ENCODE data around the gene HIPK1.

Gene HIPK1

DNA sequence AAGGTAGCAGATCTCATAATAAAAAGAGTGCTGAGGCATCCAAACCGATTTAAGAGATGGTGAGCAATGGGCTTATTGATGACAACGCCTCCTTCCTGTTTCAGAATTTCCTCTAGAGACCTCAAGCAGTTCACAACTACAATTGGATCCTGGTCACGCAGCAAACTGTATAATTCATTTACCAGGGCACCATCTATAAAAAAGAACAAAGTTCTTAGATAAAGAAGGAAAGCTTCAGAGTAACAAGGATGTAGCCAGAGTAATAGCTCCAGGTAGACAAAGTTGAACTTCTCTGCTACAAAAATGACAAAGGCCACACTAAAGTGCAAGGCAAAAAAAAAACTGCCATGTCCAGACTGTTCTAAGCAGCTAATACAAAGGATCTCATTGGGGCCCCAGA, 27.9 kb upstream of the HIPK1 start:
- no peak for DNase-seq (ENCODE audit: low spot score)
- in situ Hi-C loops (cut with MboI; ENCODE audit: low pct_unique_long_range_greater_than_20kb, low sequenced_read_pairs, unreplicated experiment), result no loop called here
- TF ChIP-seq, protein P1, sequence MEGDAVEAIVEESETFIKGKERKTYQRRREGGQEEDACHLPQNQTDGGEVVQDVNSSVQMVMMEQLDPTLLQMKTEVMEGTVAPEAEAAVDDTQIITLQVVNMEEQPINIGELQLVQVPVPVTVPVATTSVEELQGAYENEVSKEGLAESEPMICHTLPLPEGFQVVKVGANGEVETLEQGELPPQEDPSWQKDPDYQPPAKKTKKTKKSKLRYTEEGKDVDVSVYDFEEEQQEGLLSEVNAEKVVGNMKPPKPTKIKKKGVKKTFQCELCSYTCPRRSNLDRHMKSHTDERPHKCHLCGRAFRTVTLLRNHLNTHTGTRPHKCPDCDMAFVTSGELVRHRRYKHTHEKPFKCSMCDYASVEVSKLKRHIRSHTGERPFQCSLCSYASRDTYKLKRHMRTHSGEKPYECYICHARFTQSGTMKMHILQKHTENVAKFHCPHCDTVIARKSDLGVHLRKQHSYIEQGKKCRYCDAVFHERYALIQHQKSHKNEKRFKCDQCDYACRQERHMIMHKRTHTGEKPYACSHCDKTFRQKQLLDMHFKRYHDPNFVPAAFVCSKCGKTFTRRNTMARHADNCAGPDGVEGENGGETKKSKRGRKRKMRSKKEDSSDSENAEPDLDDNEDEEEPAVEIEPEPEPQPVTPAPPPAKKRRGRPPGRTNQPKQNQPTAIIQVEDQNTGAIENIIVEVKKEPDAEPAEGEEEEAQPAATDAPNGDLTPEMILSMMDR (IDR thresholded peaks at IDR 0.05; ENCODE audit: extremely low read depth, insufficient read depth, missing control alignments), result no peak

DNA sequence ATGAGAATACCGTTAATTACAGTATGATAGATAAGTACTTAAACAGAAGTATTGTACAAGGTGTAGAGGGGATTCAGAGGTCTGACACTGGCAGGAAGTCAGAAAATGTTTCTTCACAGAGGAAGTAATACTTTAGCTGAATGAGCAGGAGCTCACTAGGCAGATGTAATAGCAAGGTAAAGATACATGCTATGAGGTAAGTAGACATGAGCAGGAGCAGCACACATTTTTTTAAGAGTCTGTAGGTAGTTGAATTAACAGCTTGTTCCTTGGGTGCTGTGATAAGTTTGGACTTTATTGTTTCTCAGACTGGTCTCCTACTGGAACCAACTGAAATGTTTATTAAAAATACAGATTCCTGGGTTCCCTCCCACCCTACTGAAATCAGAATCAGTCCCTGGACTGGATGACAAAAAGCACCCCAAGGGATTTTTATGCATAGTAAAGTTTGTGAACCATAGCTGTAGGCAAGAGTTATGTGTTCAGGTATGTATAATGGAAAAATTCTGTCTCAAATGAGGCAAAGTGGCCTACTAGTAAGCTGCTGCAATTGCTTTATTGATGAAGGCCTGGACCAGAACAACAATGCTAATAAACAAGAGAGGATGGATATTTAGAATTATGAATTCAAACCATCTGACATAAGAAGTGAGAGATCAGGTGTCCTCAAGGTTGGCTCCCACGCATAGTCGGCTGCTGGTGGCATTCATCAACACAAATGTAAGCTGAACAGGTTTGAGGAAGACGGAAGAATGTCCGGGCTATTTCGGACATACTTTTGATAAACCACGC, 25.4 kb upstream of the HIPK1 start:
- TF ChIP-seq, protein P1 (IDR thresholded peaks at IDR 0.05; ENCODE audit: extremely low read depth, insufficient read depth, missing control alignments), result no peak
- in situ Hi-C loops (cut with MboI; ENCODE audit: low pct_unique_long_range_greater_than_20kb, low sequenced_read_pairs, unreplicated experiment), result no loop called here
- DNase-seq (ENCODE audit: low spot score), result no peak

DNA sequence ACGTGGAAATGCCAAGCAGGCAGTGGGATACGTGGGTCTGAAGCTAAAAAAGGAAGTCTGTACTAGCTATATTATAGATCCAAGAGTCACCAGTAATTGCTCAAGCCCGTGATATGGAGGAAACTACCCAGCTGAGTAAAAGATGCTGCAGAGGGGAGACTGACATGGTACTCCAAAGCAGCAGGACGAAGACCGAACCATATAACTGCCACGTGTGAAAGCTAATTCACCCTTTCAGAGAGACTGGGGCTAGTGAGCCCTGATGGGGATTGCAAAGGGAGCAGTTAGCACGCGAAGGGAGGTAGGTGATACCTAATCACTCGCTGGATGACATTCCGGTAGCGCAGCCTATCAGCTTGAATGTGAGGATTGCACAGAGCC, 24.8 kb upstream of the HIPK1 start:
- TF ChIP-seq, protein P1 (IDR thresholded peaks at IDR 0.05; ENCODE audit: extremely low read depth, insufficient read depth, missing control alignments), result no peak
- in situ Hi-C loops (cut with MboI; ENCODE audit: low pct_unique_long_range_greater_than_20kb, low sequenced_read_pairs, unreplicated experiment), result no loop called here
- peak; percentile 46 for DNase-seq (ENCODE audit: low spot score)

DNA sequence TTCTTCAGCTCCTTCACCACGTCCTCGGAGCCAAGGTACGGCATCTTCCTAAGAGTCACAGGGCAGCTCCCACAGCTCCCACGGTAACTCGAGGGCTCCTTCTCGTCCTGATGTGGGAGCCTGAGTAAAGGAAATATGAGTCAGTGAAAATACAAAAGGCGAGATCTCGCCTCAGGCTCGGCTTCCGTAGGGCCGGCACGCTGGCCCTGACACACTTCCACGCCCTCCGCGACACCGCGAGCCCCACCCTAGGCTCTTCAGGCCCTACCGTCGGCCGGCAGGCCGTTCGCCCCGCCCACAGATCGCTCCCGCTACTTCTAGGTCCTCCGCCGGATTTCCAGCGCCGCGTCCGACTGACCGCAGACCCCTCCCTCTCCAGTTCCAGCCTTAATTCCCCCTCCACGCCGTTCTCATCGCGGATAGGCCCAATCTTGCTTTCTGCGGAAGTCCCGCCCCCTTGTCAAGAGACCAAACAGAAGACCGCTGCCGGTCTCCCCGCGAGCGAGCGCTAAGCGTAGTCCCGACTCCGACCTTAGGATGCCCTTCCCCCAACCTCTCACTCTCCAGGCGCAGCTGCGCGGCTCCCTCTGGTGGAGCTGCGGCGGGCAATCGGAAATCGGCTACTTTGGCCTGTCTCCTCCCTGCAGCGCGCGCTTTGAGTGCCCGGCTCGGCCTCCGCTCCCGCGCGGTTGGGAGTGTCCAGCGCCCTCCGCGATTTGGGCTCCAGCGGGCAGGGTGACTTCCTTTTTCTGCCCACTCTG, 24.3 kb upstream of the HIPK1 start, which contains the start of the genes AP4B1 and DCLRE1B:
Gene AP4B1 (minus strand): TSS at position 126 of the 761 bp plus-strand sequence. CDS start 82 bp downstream, at position 44.
Gene DCLRE1B (plus strand): TSS at position 653 of the 761 bp plus-strand sequence. CDS start 261 bp downstream, outside the sequence.
- peak; percentile 94 for DNase-seq (ENCODE audit: low spot score)
- TF ChIP-seq, protein P1 (IDR thresholded peaks at IDR 0.05; ENCODE audit: extremely low read depth, insufficient read depth, missing control alignments), result peak; percentile 89
- in situ Hi-C loops (cut with MboI; ENCODE audit: low pct_unique_long_range_greater_than_20kb, low sequenced_read_pairs, unreplicated experiment), result no loop called here

DNA sequence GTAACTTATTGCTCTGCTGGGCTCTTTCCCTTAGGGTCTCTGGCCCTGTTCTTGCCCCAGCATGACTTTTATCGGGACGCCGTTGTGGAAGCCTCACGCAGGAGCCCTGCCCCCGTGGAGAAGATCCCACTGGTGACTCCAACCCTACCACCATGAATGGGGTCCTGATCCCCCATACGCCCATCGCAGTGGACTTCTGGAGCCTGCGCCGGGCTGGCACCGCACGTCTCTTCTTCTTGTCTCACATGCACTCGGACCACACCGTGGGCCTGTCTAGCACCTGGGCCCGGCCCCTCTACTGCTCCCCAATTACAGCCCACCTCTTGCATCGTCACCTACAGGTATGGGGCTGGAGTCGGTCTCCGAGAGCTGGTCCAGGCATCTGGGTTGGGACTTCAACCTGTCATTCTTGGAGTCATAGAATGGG, 23.7 kb upstream of the HIPK1 start:
- TF ChIP-seq, protein P1 (IDR thresholded peaks at IDR 0.05; ENCODE audit: extremely low read depth, insufficient read depth, missing control alignments), result no peak
- peak; percentile 29 for DNase-seq (ENCODE audit: low spot score)
- in situ Hi-C loops (cut with MboI; ENCODE audit: low pct_unique_long_range_greater_than_20kb, low sequenced_read_pairs, unreplicated experiment), result no loop called here

DNA sequence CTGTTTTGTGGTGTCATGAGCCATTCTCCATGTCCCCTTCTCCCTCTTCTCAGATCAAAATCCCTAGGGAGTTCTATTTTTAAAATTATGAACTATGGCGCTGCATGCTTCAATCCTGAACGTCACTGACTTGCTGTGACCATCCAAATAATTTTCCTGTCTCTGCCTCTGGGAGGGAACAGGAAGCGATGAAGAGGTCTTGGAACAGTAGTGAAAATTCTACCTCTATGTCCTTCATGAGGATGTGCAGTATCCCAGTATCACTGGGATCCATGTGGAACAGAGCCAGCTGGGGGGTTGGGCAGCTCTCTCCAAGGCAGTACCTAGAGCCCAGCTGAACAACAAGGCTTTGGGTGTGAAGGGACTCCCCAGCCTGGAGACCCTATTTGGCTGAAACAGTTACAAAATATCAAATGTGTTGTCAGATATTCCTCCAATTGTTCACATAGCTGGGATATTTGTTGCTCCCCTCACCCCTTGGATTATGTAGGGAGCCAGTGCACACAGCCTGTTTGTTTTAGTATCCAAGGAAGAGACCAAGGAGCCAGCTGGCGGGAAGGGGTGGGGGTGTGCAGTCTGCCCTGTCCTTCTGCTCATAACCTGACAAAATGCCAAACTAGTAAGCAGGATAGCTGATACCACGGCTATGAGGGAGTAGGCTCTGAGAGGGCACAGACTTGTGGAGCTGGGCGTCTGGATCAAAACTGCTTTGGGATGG, 16.4 kb upstream of the HIPK1 start:
- in situ Hi-C loops (cut with MboI; ENCODE audit: low pct_unique_long_range_greater_than_20kb, low sequenced_read_pairs, unreplicated experiment), result no loop called here
- DNase-seq (ENCODE audit: low spot score), result no peak
- TF ChIP-seq, protein P1 (IDR thresholded peaks at IDR 0.05; ENCODE audit: extremely low read depth, insufficient read depth, missing control alignments), result no peak
